DLD1 (cell line): ENCODE data around the gene PRDX5.

Experiments used
- in situ Hi-C: cut with HindIII; loops from 2 replicates; pipeline ENCODE4 v1.10.0; 2017; ENCODE audit warnings: low sequenced_read_pairs

PRDX5 gene

DNA sequence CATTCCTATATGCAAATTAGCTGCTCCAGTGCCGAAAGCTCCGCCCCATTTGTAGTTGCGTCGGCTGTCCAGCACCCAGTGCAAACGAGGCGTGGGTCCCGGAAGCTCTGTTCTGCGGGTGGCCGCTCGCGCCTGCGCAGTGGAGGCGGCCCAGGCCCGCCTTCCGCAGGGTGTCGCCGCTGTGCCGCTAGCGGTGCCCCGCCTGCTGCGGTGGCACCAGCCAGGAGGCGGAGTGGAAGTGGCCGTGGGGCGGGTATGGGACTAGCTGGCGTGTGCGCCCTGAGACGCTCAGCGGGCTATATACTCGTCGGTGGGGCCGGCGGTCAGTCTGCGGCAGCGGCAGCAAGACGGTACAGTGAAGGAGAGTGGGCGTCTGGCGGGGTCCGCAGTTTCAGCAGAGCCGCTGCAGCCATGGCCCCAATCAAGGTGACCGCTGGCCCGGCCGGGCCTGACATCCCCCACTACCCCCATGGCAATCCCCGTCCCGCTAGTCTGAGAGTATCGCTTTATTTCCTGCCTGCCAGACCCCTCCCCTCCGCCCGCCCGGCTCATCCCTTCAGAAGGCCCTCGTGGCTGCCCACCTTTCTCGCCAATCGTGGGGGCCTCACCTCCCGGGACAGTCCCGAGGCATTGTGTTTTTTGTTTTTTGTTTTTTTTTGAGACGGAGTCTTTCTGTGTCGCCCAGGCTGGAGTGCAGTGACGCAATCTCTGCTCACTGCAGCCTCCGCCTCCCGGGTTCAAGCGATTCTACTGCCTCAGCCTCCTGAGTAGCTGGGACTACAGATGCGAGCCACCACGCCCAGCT lies at the start of gene PRDX5:
PRDX5 (plus strand) TSS at position 161 of the 805 bp plus-strand sequence; CDS start at position 256, 95 bp downstream.
- in situ Hi-C loops = no loop called here

DNA sequence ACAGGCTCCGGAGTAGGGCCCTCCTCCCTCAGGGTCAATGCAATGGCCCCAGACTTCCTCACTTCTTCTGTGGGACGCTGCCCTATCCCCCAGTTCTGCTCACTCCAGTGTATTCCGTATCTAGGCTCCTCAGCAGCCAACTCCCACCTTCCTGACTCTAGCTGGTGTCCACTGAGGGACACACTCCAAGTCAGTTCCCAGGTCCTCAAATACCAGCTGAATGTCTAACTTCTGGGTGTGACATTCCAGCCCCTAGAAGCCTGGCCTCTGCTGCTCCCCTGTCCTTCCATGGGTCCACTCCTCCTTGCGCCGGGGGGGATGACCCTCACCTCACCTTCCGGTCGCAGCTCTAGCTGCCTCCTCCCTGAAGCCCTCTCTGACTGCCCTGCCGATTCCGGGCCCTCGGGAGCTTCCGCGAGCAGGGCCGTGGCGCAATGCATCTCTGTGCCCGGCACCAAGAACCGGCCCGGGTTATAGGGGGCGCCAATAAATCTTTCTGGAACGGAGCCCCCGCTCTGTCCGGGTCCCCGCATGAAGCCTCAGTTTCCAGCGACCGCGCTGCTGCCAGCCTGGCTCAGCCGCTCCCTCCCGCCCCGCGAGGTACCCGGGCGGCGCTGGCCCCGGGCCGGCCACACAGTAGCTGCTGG lies 48.9 kb upstream of the PRDX5 start:
- in situ Hi-C loops = no loop called here

GRCh38 chr11:64269540-64270220 lies 48.2 kb upstream of the PRDX5 start:
- in situ Hi-C loops = no loop called here

GRCh38 chr11:64275031-64275800 lies 42.7 kb upstream of the PRDX5 start:
- in situ Hi-C loops = no loop called here

DNA sequence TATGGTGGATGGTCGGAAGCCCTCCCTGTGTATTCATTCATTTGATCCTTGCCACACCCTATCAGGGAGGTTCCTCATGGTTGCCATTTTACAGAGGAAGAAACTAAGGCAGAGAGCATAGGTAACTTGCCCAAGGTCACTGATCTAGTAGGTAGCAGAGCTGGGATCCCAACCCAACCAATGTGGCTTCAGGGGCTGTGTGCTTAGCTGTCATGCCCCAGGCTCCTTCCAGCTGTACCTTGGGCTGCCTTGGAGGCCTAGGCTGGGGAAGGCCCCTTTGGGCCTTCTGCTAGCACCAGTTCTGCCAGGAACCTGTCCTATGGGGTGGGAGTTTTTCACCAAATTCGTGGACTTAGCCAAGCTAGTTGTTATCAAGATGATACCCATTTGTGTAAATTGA lies 42.1 kb upstream of the PRDX5 start:
- in situ Hi-C loops = no loop called here

GRCh38 chr11:64276653-64277431 lies 41.1 kb upstream of the PRDX5 start:
- in situ Hi-C loops = no loop called here

- in situ Hi-C loops = no loop called here
Observed at GRCh38 chr11:64278576-64279190, 39.2 kb upstream of the PRDX5 start.

GRCh38 chr11:64281957-64282770 lies 35.8 kb upstream of the PRDX5 start:
- in situ Hi-C loops = no loop called here

GRCh38 chr11:64283092-64283491 lies 34.8 kb upstream of the PRDX5 start:
- in situ Hi-C loops = no loop called here

DNA sequence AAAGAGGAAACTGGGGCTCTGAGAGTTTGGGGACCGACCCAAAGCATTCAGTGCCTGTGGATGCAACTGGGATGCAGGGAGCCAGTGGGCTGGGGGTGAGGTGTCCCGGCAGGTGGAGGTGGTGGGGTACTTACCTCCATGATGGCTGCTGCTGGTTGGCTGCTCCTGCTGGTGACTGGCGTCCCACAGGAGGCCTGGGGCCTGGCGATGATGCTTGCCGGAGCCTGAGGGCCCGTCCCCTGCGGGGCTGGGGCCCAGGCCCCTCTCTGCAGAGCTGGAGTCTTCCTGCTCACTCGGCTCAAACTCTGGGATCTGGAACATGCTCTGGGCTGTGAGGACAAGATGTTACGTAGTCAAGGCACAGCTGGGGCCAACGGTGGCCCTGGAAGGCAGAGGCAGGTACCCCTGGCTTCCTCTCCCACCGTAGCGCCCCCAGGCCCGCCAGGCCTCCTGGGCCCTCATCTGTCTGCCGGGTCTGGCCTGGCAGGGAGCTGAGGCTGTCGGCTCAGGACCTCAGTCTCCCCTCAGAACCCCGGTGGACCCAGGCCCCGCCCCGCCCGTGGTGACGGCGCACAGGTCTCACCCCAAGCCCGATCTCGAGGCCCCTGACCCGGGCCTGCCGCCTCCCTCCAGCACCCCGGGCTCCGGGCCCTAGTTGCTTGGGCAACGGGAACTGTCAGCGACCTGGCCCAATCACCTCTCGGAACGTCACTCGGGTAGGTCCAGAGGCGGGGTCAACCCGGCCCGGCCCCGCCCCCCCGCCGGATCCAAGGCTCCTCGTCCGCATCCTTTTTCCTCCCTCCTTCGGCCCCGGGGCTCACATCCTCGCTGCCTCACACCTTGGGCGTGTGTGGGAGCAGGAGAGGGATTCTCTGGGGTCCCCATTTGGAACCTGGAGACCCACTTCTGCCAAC lies 33.6 kb upstream of the PRDX5 start, which contains the start of gene BAD:
BAD (minus strand) TSS at position 618 of the 914 bp plus-strand sequence; CDS start at position 321, 297 bp downstream.
- in situ Hi-C loops = no loop called here

DNA sequence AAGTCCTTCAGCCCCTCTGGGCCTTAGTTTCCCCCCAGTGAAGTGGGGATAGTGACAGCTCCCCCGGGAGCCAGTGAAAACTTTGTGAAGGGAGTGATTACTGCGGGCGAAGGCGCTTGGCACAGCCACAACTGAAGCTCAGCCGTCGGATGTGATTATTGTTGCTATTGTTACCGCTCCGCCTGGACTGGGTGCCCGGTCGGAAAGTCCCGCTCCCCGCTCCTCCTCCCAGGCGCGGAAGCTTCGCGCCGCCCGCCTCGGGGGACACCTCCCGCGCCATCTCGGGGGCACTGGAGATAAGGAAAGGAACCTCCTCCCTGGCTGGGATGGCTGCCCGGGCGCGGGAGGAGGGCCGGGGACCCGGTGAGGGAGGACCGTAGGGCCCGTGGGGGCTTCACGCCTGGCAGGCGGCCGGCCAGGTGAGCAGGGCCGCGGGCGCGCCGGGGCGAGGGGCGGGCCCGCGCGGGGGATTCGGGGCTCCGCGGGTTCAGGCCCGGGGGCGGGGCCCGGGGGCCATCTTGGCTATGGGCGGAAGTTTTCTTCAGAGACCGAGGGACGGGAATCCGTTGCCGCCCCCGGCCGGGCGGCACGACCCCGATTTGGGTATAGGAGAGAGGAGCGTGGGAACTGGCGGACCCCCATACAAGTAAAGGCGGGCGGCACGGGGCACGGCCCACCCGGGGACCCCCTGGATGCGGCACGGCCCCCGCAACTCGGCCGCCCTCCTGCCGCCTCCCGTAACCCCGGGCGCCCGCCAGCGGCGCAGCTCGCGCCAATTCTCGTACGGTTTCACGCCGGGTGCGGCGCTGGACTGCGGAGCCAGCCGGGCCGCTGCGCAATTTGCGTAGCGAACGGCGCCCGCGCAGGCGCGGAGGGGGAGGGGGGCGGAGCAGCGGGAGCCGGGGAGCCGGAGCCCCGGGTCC lies 32.7 kb upstream of the PRDX5 start, which contains the start of gene GPR137:
GPR137 (plus strand) TSS at position 887 of the 923 bp plus-strand sequence. CDS start 677 bp downstream, outside the sequence.
- in situ Hi-C loops = no loop called here

DNA sequence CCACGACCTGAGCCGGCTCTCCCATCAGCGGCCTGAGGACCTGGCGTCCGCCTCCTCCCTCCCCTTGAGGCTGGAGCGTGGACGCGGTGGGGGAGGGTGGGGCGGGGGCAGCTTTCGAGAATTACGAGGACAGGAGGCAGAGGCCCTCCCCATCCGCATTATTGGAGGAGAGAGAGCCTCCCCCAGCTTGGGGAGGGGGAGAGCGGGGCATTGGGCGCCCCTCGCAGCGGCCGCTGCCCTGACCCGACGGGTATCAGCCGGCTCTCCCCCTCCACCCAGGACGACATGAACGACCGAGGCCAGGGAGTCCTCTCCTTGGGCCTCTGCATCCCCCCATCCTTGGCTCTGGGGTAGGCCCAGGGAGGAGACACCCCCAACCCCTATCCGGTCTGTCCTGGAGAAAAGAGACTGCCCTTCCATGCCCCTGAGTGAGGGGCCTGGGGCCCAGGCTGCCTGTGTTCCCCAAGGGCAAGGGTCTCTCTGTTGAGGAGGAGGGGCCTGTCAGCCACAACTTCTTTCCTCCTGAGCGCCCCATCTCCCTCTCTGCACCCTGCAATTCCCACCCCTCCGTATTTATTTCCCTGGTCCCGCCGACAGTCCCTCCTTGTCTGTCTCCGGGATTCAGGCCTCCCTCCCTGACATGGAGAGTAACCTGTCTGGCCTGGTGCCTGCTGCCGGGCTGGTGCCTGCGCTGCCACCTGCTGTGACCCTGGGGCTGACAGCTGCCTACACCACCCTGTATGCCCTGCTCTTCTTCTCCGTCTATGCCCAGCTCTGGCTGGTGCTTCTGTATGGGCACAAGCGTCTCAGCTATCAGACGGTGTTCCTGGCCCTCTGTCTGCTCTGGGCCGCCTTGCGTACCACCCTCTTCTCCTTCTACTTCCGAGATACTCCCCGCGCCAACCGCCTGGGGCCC lies 31.8 kb upstream of the PRDX5 start:
- in situ Hi-C loops = no loop called here

DNA sequence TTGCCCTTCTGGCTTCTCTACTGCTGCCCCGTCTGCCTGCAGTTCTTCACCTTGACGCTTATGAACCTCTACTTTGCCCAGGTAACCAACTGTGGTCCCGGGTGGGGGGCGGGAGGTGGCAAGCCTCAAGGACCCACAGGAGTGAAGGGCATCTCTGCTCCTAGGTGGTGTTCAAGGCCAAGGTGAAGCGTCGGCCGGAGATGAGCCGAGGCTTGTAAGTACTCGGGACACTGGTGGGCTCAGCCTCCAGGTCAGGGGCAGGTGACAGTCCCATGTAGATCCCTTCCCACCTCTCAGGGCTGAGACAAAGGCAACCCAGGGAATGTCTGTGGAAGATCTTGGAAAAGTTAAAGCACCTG lies 31.1 kb upstream of the PRDX5 start:
- in situ Hi-C loops = no loop called here

DNA sequence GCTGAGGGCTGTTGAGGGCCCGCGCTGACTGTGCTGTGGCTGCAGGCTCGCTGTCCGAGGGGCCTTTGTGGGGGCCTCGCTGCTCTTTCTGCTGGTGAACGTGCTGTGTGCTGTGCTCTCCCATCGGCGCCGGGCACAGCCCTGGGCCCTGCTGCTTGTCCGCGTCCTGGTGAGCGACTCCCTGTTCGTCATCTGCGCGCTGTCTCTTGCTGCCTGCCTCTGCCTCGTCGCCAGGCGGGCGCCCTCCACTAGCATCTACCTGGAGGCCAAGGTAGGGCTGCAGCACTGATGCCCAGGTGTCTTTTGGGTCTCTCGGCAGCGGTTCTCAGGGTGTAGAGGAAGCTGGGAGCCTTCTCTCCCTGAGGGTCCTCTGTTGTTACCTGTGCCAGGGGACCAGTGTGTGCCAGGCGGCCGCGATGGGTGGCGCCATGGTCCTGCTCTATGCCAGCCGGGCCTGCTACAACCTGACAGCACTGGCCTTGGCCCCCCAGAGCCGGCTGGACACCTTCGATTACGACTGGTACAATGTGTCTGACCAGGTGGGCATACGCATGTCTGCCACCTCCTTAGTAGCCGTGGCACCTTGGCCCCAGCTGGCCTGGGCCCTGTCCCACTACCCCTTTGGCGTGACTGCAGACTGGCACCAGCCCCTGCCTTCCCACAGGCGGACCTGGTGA lies 30.1 kb upstream of the PRDX5 start:
- in situ Hi-C loops = no loop called here

GRCh38 chr11:64288353-64288750 lies 29.6 kb upstream of the PRDX5 start:
- in situ Hi-C loops = no loop called here
